H1 (cell line): Measurements from ENCODE around the gene SGSM1. TPM values are rescaled to one million over a fixed set of nuclear protein-coding genes. Genes with fewer than 3 reads are reported as not detected.

Experiments
- CTCF ChIA-PET: fragments of 300-600 bp; sonication (Branson Sonifier 250); formaldehyde crosslinking; loops from one replicate; lab custom pipeline; 2021; ENCODE audit not compliant: partially characterized antibody; lab: Charles Lee
- POLR2A ChIA-PET: fragments of 300-600 bp; sonication (Branson Sonifier 250); formaldehyde crosslinking; loops from one replicate; lab custom pipeline; 2021; ENCODE audit warnings: inconsistent platforms; ENCODE audit not compliant: partially characterized antibody; lab: Charles Lee
- DNase-seq, 2 experiments: peaks; one replicate each; pipeline versions ENCODE4 v3.0.0 to v3.0.0-alpha.2; 2010 to 2022; ENCODE audit warnings: low spot score in 2 of 2, low read depth in 1 of 2, mixed read lengths in 1 of 2
- FAIRE-seq: peaks from 2 replicates; lab custom pipeline; 2011; peaks lifted over from hg19 to GRCh38; lab: Jason Lieb, UNC
- H2AFZ ChIP-seq: 2 replicates; pipeline ENCODE4 v1.8.1; 2012; ENCODE audit warnings: low read length, inconsistent platforms
- H2AK5ac ChIP-seq: 2 replicates; pipeline ENCODE4 v1.6.1; 2013; ENCODE audit warnings: low read depth, low read length
- H2BK120ac ChIP-seq: replicated peaks from 2 replicates; pipeline ENCODE3; 2013; ENCODE audit warnings: low read depth, low read length, inconsistent platforms
- H2BK12ac ChIP-seq: 2 replicates; pipeline ENCODE4 v1.6.1; 2013; ENCODE audit warnings: low read depth, low read length
- H2BK15ac ChIP-seq: 2 replicates; pipeline ENCODE4 v1.6.1; 2013; ENCODE audit warnings: low read length
- H2BK20ac ChIP-seq: 2 replicates; pipeline ENCODE4 v1.6.1; 2013; ENCODE audit warnings: low read length
- H2BK5ac ChIP-seq: 2 replicates; pipeline ENCODE4 v1.6.1; 2013; ENCODE audit warnings: low read depth, low read length
- H3K14ac ChIP-seq: 2 replicates; pipeline ENCODE4 v1.6.1; 2013; ENCODE audit warnings: inconsistent platforms; ENCODE audit not compliant: insufficient read length
- H3K18ac ChIP-seq: 2 replicates; pipeline ENCODE4 v1.6.1; 2013; ENCODE audit warnings: low read length; ENCODE audit errors: extremely low read depth
- H3K23ac ChIP-seq: 2 replicates; pipeline ENCODE4 v1.6.1; 2013; ENCODE audit warnings: inconsistent platforms; ENCODE audit not compliant: insufficient read length
- H3K23me2 ChIP-seq: 2 replicates; pipeline ENCODE4 v1.6.1; 2013; ENCODE audit warnings: low read depth, low read length
- H3K27ac ChIP-seq: 2 replicates; pipeline ENCODE4 v1.6.1; 2011; ENCODE audit warnings: low read depth, low read length, inconsistent platforms
- H3K27me3 ChIP-seq, 4 experiments: replicated peaks in 1 of 4; 1 replicate in 1 of 4; 2 replicates in 3 of 4; pipeline versions ENCODE4 v1.6.1 to v1.8.1; 2011 to 2013; ENCODE audit warnings: low read length in 3 of 4, mild to moderate bottlenecking in 3 of 4, inconsistent platforms in 2 of 4, mixed read lengths in 2 of 4, moderate library complexity in 1 of 4; ENCODE audit not compliant: control insufficient read depth in 3 of 4, insufficient read depth in 3 of 4; ENCODE audit errors: extremely low read depth in 1 of 4
- H3K36me3 ChIP-seq, 4 experiments: 2 replicates each; pipeline versions ENCODE4 v1.6.1 to v1.8.1; 2011 to 2013; ENCODE audit warnings: mild to moderate bottlenecking in 4 of 4, low read length in 3 of 4, moderate library complexity in 2 of 4, control low read depth in 1 of 4, inconsistent platforms in 1 of 4; ENCODE audit not compliant: insufficient read depth in 4 of 4, control insufficient read depth in 2 of 4
- H3K4ac ChIP-seq: replicated peaks from 2 replicates; pipeline ENCODE3; 2013; ENCODE audit warnings: low read length, low read depth, mixed read lengths, inconsistent platforms; ENCODE audit not compliant: insufficient read length
- H3K4me1 ChIP-seq, 4 experiments: replicated peaks in 1 of 4; 1 replicate in 1 of 4; 2 replicates in 3 of 4; pipeline versions ENCODE4 v1.6.1 to v1.8.1; 2011 to 2013; ENCODE audit warnings: low read length in 3 of 4, inconsistent platforms in 2 of 4, mixed read lengths in 1 of 4; ENCODE audit not compliant: insufficient read depth in 4 of 4, control insufficient read depth in 3 of 4
- H3K4me2 ChIP-seq, 2 experiments: 2 replicates each; pipeline versions ENCODE4 v1.6.1 to v1.8.1; 2011 to 2013; ENCODE audit warnings: low read depth in 2 of 2, low read length in 2 of 2, control low read depth in 1 of 2, inconsistent platforms in 1 of 2, mild to moderate bottlenecking in 1 of 2; ENCODE audit not compliant: insufficient read depth in 1 of 2
- H3K4me3 ChIP-seq, 4 experiments: fragments of 200-600, 300-600 bp in 1 of 4; sonication (generic), shearing (Covaris generic), sonication (Bioruptor Twin) in 1 of 4; 2 replicates each; pipeline versions ENCODE4 v1.5.1 to v1.8.1; 2011 to 2016; ENCODE audit warnings: low read length in 4 of 4, low read depth in 3 of 4, control low read depth in 2 of 4, inconsistent platforms in 2 of 4, mild to moderate bottlenecking in 2 of 4, mixed read lengths in 1 of 4, moderate library complexity in 1 of 4; ENCODE audit not compliant: insufficient read depth in 2 of 4; ENCODE audit errors: extremely low read depth in 1 of 4
- H3K56ac ChIP-seq: replicated peaks from 2 replicates; pipeline ENCODE3; 2013; ENCODE audit warnings: low read depth, mild to moderate bottlenecking, mixed read lengths, low read length, inconsistent platforms; ENCODE audit not compliant: insufficient read length
- H3K79me1 ChIP-seq: 2 replicates; pipeline ENCODE4 v1.6.1; 2013; ENCODE audit warnings: low read depth, low read length, control low read depth
- H3K79me2 ChIP-seq, 2 experiments: 2 replicates each; pipeline versions ENCODE4 v1.6.1 to v1.8.1; 2012 to 2013; ENCODE audit warnings: low read length in 2 of 2, mild to moderate bottlenecking in 2 of 2, inconsistent platforms in 1 of 2; ENCODE audit not compliant: insufficient read depth in 2 of 2, control insufficient read depth in 1 of 2
- H3K9ac ChIP-seq, 4 experiments: replicated peaks in 1 of 4; 1 replicate in 1 of 4; 2 replicates in 3 of 4; pipeline versions ENCODE4 v1.6.1 to v1.8.1; 2011 to 2013; ENCODE audit warnings: low read depth in 3 of 4, low read length in 3 of 4, control low read depth in 2 of 4, mild to moderate bottlenecking in 2 of 4, moderate library complexity in 2 of 4, inconsistent platforms in 1 of 4; ENCODE audit errors: extremely low read depth in 1 of 4
- H3K9me3 ChIP-seq, 2 experiments: 2 replicates each; pipeline versions ENCODE4 v1.6.1 to v1.8.1; 2012 to 2013; ENCODE audit warnings: mild to moderate bottlenecking in 2 of 2, moderate library complexity in 2 of 2, control low read depth in 1 of 2, inconsistent platforms in 1 of 2, low read depth in 1 of 2, low read length in 1 of 2, mixed read lengths in 1 of 2; ENCODE audit not compliant: insufficient read depth in 2 of 2
- H4K20me1 ChIP-seq, 2 experiments: replicated peaks in 1 of 2; 2 replicates each; pipeline versions ENCODE3 to v1.8.1; 2011 to 2013; ENCODE audit warnings: inconsistent platforms in 2 of 2, low read length in 2 of 2, mild to moderate bottlenecking in 1 of 2; ENCODE audit not compliant: insufficient read depth in 2 of 2, control insufficient read depth in 1 of 2
- H4K5ac ChIP-seq: 2 replicates; pipeline ENCODE4 v1.6.1; 2013; ENCODE audit warnings: low read length, low read depth, mixed read lengths, inconsistent platforms; ENCODE audit not compliant: insufficient read length
- H4K8ac ChIP-seq: 2 replicates; pipeline ENCODE4 v1.8.0; 2013; ENCODE audit warnings: mild to moderate bottlenecking, moderate library complexity, low read length, inconsistent platforms; ENCODE audit not compliant: insufficient read depth; ENCODE audit errors: extremely low read depth
- H4K91ac ChIP-seq: replicated peaks from 2 replicates; pipeline ENCODE3; 2013; ENCODE audit warnings: low read length, mixed read lengths, inconsistent platforms; ENCODE audit not compliant: insufficient read length
- BACH1 ChIP-seq: IDR thresholded peaks from 2 replicates; pipeline ENCODE4 v1.6.1; 2012; ENCODE audit warnings: low read length, improper control_type of control experiment
- CHD1 ChIP-seq: IDR thresholded peaks from 2 replicates; pipeline ENCODE4 v1.6.1; 2012; ENCODE audit warnings: low read depth, low read length, improper control_type of control experiment
- EZH2 ChIP-seq: fragments of 200-600 bp; sonication (generic); IDR thresholded peaks from 2 replicates; pipeline ENCODE4 v1.7.1; 2012; ENCODE audit warnings: low read depth, mild to moderate bottlenecking, moderate library complexity, low read length, inconsistent platforms; ENCODE audit not compliant: severe bottlenecking
- FOSL1 ChIP-seq: IDR thresholded peaks from 2 replicates; pipeline ENCODE4 v1.6.1; 2011; ENCODE audit warnings: mild to moderate bottlenecking, low read depth, low read length, moderate library complexity; ENCODE audit not compliant: insufficient read depth
- GABPA ChIP-seq: IDR thresholded peaks from 2 replicates; pipeline ENCODE4 v1.6.1; 2011; ENCODE audit warnings: mild to moderate bottlenecking, low read length, moderate library complexity, borderline replicate concordance; ENCODE audit not compliant: insufficient read depth
- KDM4A ChIP-seq: IDR thresholded peaks from one replicate; pipeline ENCODE4 v1.7.1; 2012; ENCODE audit warnings: low read depth, mild to moderate bottlenecking, moderate library complexity, low read length, inconsistent platforms; ENCODE audit not compliant: severe bottlenecking
- KDM5A ChIP-seq: fragments of 200-600 bp; IDR thresholded peaks from 2 replicates; pipeline ENCODE4 v1.7.1; 2012; ENCODE audit warnings: mild to moderate bottlenecking, low read length, inconsistent platforms, mixed read lengths
- MAFK ChIP-seq: IDR thresholded peaks from 2 replicates; pipeline ENCODE4 v1.6.1; 2012; ENCODE audit warnings: low read depth, mild to moderate bottlenecking, improper control_type of control experiment, low read length
- RBBP5 ChIP-seq: IDR thresholded peaks from 2 replicates; pipeline ENCODE4 v1.7.1; 2012; ENCODE audit warnings: low read depth, mild to moderate bottlenecking, inconsistent platforms, low read length, moderate library complexity, borderline replicate concordance
- RFX5 ChIP-seq: IDR thresholded peaks from 2 replicates; pipeline ENCODE4 v1.6.1; 2011; ENCODE audit warnings: low read depth, low read length, improper control_type of control experiment, borderline replicate concordance
- TBP ChIP-seq: IDR thresholded peaks from 2 replicates; pipeline ENCODE4 v1.6.1; 2011; ENCODE audit warnings: low read depth, low read length, improper control_type of control experiment
- TCF12 ChIP-seq: IDR thresholded peaks from 2 replicates; pipeline ENCODE4 v1.6.1; 2011; ENCODE audit warnings: low read depth, mild to moderate bottlenecking, low read length
- WGBS, 2 experiments: shearing (Covaris generic) in 1 of 2; methylation state at CpG; one replicate each; pipeline versions ENCODE4 v1.1.6 to v1.1.7; 2013 to 2015; ENCODE audit warnings: low lambda C conversion rate in 2 of 2, mixed read lengths in 2 of 2, inconsistent platforms in 1 of 2, low coverage in 1 of 2, missing lambda C conversion rate in 1 of 2; ENCODE audit not compliant: insufficient replicate concordance in 2 of 2, insufficient coverage in 1 of 2, insufficient read length in 1 of 2; ENCODE audit errors: extremely low coverage in 1 of 2, missing lambda C conversion rate in 1 of 2; 5-methylcytosine and 5-hydroxymethylcytosine counted together
- polyA plus RNA-seq, 7 experiments: library from polyadenylated mRNA; depleted of rRNA in 3 of 7; stranded (reverse) in 5 of 7; unstranded in 2 of 7; fragments of >200 nt in 5 of 7; fragments of 200-250 nt in 2 of 7; gene quantifications; 1 replicate in 5 of 7; 2 replicates in 1 of 7; 4 replicates in 1 of 7; pipeline versions ENCODE4 v1.2.1 to v1.2.3, GENCODE V29; 2011 to 2013; ENCODE audit warnings: missing spikeins in 2 of 7, mixed read lengths in 2 of 7
- total RNA-seq: library from RNA; stranded (reverse); fragmentation: NEBNext Ultra II Directional; extraction: Animal tissue kit (Norgen Biotek cat#: 25700); gene quantifications from 2 replicates; pipeline ENCODE4 v1.2.1, GENCODE V29; 2021
- TF ChIP-seq, protein P1 (sequence below): IDR thresholded peaks from 2 replicates; pipeline ENCODE4 v1.6.1; 2011; ENCODE audit warnings: low read depth, mild to moderate bottlenecking, low read length; ENCODE audit not compliant: insufficient read depth

SGSM1 gene
- total and polyA plus RNA-seq, 2 of the 8 experiments (the other 6 are each of a cell fraction or from before 2014, with no cell fraction given): 2.8 to 5.2 TPM

- no peak for FAIRE-seq
- no peak overlapping the region for H2BK5ac ChIP-seq
- no peak overlapping the region for H3K27ac ChIP-seq
- no peaks in the 10 kb centered on the region for H3K79me2 ChIP-seq
- no peaks in the 10 kb centered on the region for H3K9me3 ChIP-seq
- no peak overlapping the region for H2BK15ac ChIP-seq
- 88% methylated on average over 3 of the region's 3 CpGs; no CpG with 5 or more reads in 1 of the 2 experiments for WGBS, 2 experiments
- no peak overlapping the region for H3K9ac ChIP-seq
- no peaks in the 10 kb centered on the region; a peak in 1 of 8 replicates for H3K36me3 ChIP-seq
- no peak overlapping the region for H3K4me2 ChIP-seq
- H2AFZ ChIP-seq: no peak overlapping the region
- no peak overlapping the region for H4K8ac ChIP-seq
- no peak overlapping the region for H3K56ac ChIP-seq
- H3K27me3 ChIP-seq: no peaks in the 10 kb centered on the region
- no peak overlapping the region for H4K5ac ChIP-seq
- no peak overlapping the region for H3K4ac ChIP-seq
- CTCF ChIA-PET: interaction anchor here (0.7 to 3.3 kb wide), 9 partner anchors 8 to 1065 kb away, joined by 3 to 14 read pairs (median 3); no protein-coding TSS in a partner anchor
- no peak overlapping the region for H3K23ac ChIP-seq
- H2AK5ac ChIP-seq: no peak overlapping the region
- H3K14ac ChIP-seq: no peak overlapping the region
- no peak overlapping the region for H2BK12ac ChIP-seq
- H4K91ac ChIP-seq: no peak overlapping the region
- peaks cover 0 to 3% of the 10 kb centered on the region in 2 experiments for H4K20me1 ChIP-seq
- H3K4me1 ChIP-seq: no peaks in the 10 kb centered on the region
- no peak for TF ChIP-seq CHD1
- TF ChIP-seq GABPA: no peak
- no peak for TF ChIP-seq TBP
- no peak for TF ChIP-seq FOSL1
- no peak for TF ChIP-seq MAFK
- TF ChIP-seq, protein P1, sequence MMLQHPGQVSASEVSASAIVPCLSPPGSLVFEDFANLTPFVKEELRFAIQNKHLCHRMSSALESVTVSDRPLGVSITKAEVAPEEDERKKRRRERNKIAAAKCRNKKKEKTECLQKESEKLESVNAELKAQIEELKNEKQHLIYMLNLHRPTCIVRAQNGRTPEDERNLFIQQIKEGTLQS: no peak
- no peak for TF ChIP-seq RBBP5
- no peak for TF ChIP-seq EZH2
- TF ChIP-seq RFX5: no peak
- no peak for TF ChIP-seq TCF12
- TF ChIP-seq BACH1: no peak
- TF ChIP-seq KDM5A: no peak
- no peak for TF ChIP-seq KDM4A
- POLR2A ChIA-PET: no interaction called here
- no peak for DNase-seq
- no peaks in the 10 kb centered on the region for H3K23me2 ChIP-seq
- no peak overlapping the region for H2BK20ac ChIP-seq
- no peak overlapping the region for H3K4me3 ChIP-seq
- no peak overlapping the region for H3K18ac ChIP-seq
- H2BK120ac ChIP-seq: no peak overlapping the region
- no peaks in the 10 kb centered on the region for H3K79me1 ChIP-seq
These were observed 37.0 kb downstream of the SGSM1 start for GRCh38 chr22:24843048-24843447.
